Osteoblast (primary cell): ENCODE measurements around the gene CCSER1. TPM values are rescaled to one million over a fixed set of nuclear protein-coding genes. Genes with fewer than 3 reads are reported as not detected.

Source experiments
- DNase-seq: peaks from one replicate; pipeline ENCODE4 v3.0.0; 2011; ENCODE audit warnings: low spot score, mixed read lengths; ENCODE audit not compliant: insufficient read length; ENCODE audit errors: missing footprints
- H2AFZ ChIP-seq: 2 replicates; pipeline ENCODE4 v1.6.0; 2011; ENCODE audit warnings: mild to moderate bottlenecking, low read length
- H3K27ac ChIP-seq: 2 replicates; pipeline ENCODE4 v1.5.1; 2011; ENCODE audit warnings: mild to moderate bottlenecking, low read depth, low read length, moderate library complexity
- H3K27me3 ChIP-seq: 2 replicates; pipeline ENCODE4 v1.6.0; 2012; ENCODE audit warnings: mild to moderate bottlenecking, control low read depth, inconsistent platforms, low read length, moderate library complexity; ENCODE audit not compliant: insufficient read depth
- H3K36me3 ChIP-seq: 2 replicates; pipeline ENCODE4 v1.5.1; 2011; ENCODE audit warnings: mild to moderate bottlenecking, low read length, control low read depth, moderate library complexity; ENCODE audit not compliant: insufficient read depth
- H3K4me1 ChIP-seq: 2 replicates; pipeline ENCODE4 v1.5.1; 2011; ENCODE audit warnings: mild to moderate bottlenecking, low read length, control low read depth, moderate library complexity; ENCODE audit not compliant: insufficient read depth
- H3K4me2 ChIP-seq: 2 replicates; pipeline ENCODE4 v1.6.0; 2011; ENCODE audit warnings: mild to moderate bottlenecking, low read length; ENCODE audit not compliant: insufficient read depth
- H3K4me3 ChIP-seq: fragments of 200-600 bp; sonication (generic); 3 replicates; pipeline ENCODE4 v1.5.1; 2012; ENCODE audit warnings: mild to moderate bottlenecking, low read length, inconsistent platforms; ENCODE audit not compliant: insufficient read depth
- H3K79me2 ChIP-seq: 2 replicates; pipeline ENCODE4 v1.6.0; 2012; ENCODE audit warnings: mild to moderate bottlenecking, low read length, control low read depth, inconsistent platforms; ENCODE audit not compliant: insufficient read depth
- H3K9me3 ChIP-seq: 2 replicates; pipeline ENCODE4 v1.5.1; 2011; ENCODE audit warnings: low read depth, low read length, control low read depth
- H4K20me1 ChIP-seq: 2 replicates; pipeline ENCODE4 v1.6.0; 2012; ENCODE audit warnings: mild to moderate bottlenecking, low read length, control low read depth; ENCODE audit not compliant: insufficient read depth
- CTCF ChIP-seq: IDR thresholded peaks from 2 replicates; pipeline ENCODE4 v1.5.1; 2011; ENCODE audit warnings: mild to moderate bottlenecking, low read depth, low read length, moderate library complexity; ENCODE audit errors: extremely low read depth
- total RNA-seq: library from RNA; depleted of rRNA; stranded (reverse); fragments of >200 nt; gene quantifications from 2 replicates; pipeline ENCODE4 v1.2.3, GENCODE V29; 2012

The CCSER1 gene
- total RNA-seq, 1 donor = under 0.01 TPM

- DNase-seq = no peak
- Histone ChIP-seq H3K4me3 (no peak overlapping the region), H3K79me2 (no peaks in the 10 kb centered on the region), H4K20me1 (no peaks in the 10 kb centered on the region), H3K36me3 (no peaks in the 10 kb centered on the region), H3K27me3 (no peaks in the 10 kb centered on the region), H3K9me3 (no peaks in the 10 kb centered on the region), H3K4me1 (no peaks in the 10 kb centered on the region), H2AFZ (no peak overlapping the region), H3K27ac (no peak overlapping the region), H3K4me2 (no peak overlapping the region)
- no peak for TF ChIP-seq CTCF
Measured at GRCh38 chr4:90540536-90540935, 413.3 kb downstream of the CCSER1 start.

GRCh38 chr4:90542216-90542615 is 415.0 kb downstream of the CCSER1 start:
- Histone ChIP-seq H3K79me2 (no peaks in the 10 kb centered on the region), H3K4me1 (no peaks in the 10 kb centered on the region), H2AFZ (no peak overlapping the region), H3K9me3 (no peaks in the 10 kb centered on the region), H3K4me3 (no peak overlapping the region), H3K4me2 (no peak overlapping the region), H4K20me1 (no peaks in the 10 kb centered on the region), H3K36me3 (no peaks in the 10 kb centered on the region), H3K27ac (no peak overlapping the region), H3K27me3 (no peaks in the 10 kb centered on the region)
- TF ChIP-seq CTCF = no peak
- DNase-seq = no peak

GRCh38 chr4:90543419-90544170 is 416.4 kb downstream of the CCSER1 start:
- H2AFZ ChIP-seq = no peak overlapping the region
- no peaks in the 10 kb centered on the region for H4K20me1 ChIP-seq
- no peaks in the 10 kb centered on the region for H3K27me3 ChIP-seq
- H3K4me3 ChIP-seq = no peak overlapping the region
- TF ChIP-seq CTCF = no peak
- H3K9me3 ChIP-seq = no peaks in the 10 kb centered on the region
- no peaks in the 10 kb centered on the region for H3K79me2 ChIP-seq
- H3K4me2 ChIP-seq = no peak overlapping the region
- no peaks in the 10 kb centered on the region for H3K4me1 ChIP-seq
- no peaks in the 10 kb centered on the region for H3K36me3 ChIP-seq
- no peak overlapping the region for H3K27ac ChIP-seq
- DNase-seq = no peak

GRCh38 chr4:90544532-90545045 is 417.4 kb downstream of the CCSER1 start:
- H3K36me3 ChIP-seq = no peaks in the 10 kb centered on the region
- no peak overlapping the region for H3K4me3 ChIP-seq
- TF ChIP-seq CTCF = no peak
- H3K4me1 ChIP-seq = no peaks in the 10 kb centered on the region
- no peaks in the 10 kb centered on the region for H3K27me3 ChIP-seq
- no peak overlapping the region for H3K4me2 ChIP-seq
- H3K27ac ChIP-seq = no peak overlapping the region
- no peaks in the 10 kb centered on the region for H3K9me3 ChIP-seq
- H3K79me2 ChIP-seq = no peaks in the 10 kb centered on the region
- no peak for DNase-seq
- no peak overlapping the region for H2AFZ ChIP-seq
- H4K20me1 ChIP-seq = no peaks in the 10 kb centered on the region
